ENCODE measurements around the gene DENND5A. TPM values are rescaled to one million over a fixed set of nuclear protein-coding genes. Genes with fewer than 3 reads are reported as not detected.

The DENND5A gene
- total RNA-seq, 4 donors from 2014 or later, result 79.2 to 151 (median 96.2) TPM

- Histone ChIP-seq H3K4me3 (no peak overlapping the region), H3K36me3 (peaks cover 0 to 35% of the 10 kb centered on the region in 2 donors), H3K27me3 (no peaks in the 10 kb centered on the region), H3K27ac (no peak overlapping the region), H3K9me3 (no peaks in the 10 kb centered on the region), H3K4me1 (no peaks in the 10 kb centered on the region)
- WGBS, 2 donors (ENCODE audit: low coverage in 1 of 2), result 47 to 68% methylated on average over 3 to 4 of the region's 4 CpGs
- no peak for TF ChIP-seq POLR2A (IDR thresholded peaks at IDR 0.05)
- no peak for TF ChIP-seq POLR2AphosphoS5 (IDR thresholded peaks at IDR 0.05)
- TF ChIP-seq EP300 (IDR thresholded peaks at IDR 0.05), result no peak
- TF ChIP-seq CTCF (IDR thresholded peaks at IDR 0.05), result no peak
- ATAC-seq, result no peak
Measured at GRCh38 chr11:9280655-9281301, 15.6 kb upstream of the DENND5A start.

- Histone ChIP-seq H3K4me1 (peaks cover 0 to 11% (median 0%) of the 10 kb centered on the region in 3 donors), H3K9me3 (no peaks in the 10 kb centered on the region), H3K27ac (no peak overlapping the region), H3K27me3 (no peaks in the 10 kb centered on the region), H3K36me3 (peaks cover 0 to 24% of the 10 kb centered on the region in 2 donors), H3K4me3 (no peak overlapping the region)
- TF ChIP-seq POLR2AphosphoS5 (IDR thresholded peaks at IDR 0.05), result no peak
- TF ChIP-seq EP300 (IDR thresholded peaks at IDR 0.05), result no peak
- no peak for TF ChIP-seq POLR2A (IDR thresholded peaks at IDR 0.05)
- 62 to 100% methylated on average over 1 to 2 of the region's 8 CpGs for WGBS, 2 donors (ENCODE audit: low coverage in 1 of 2)
- no peak for ATAC-seq
Measured at GRCh38 chr11:9277176-9277575, 12.0 kb upstream of the DENND5A start.

DNA sequence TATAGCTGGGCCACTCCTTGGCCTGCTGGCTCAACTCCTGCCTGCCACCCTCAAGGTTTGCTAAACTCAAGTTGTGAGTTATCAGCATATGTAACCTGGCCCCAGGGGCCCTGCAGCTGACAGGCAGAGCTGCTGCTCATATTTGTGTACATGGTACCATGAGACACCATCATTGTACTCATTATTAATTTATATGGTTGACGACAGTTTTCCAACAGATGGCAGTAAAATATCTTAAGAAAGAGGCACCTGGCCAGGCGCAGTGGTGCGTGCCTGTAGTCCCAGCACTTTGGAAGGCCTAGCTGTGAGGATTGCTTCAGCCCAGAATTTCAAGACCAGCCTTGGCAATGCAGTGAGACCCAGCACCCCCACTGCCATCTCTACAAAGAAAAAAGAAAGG, 11.4 kb upstream of the DENND5A start:
- no peak overlapping the region for H3K4me3 ChIP-seq
- H3K4me1 ChIP-seq, result peaks cover 0 to 11% (median 0%) of the 10 kb centered on the region in 3 donors
- ATAC-seq, result no peak
- TF ChIP-seq CTCF (IDR thresholded peaks at IDR 0.05) (no peak), EP300 (IDR thresholded peaks at IDR 0.05) (no peak), POLR2AphosphoS5 (IDR thresholded peaks at IDR 0.05) (no peak), POLR2A (IDR thresholded peaks at IDR 0.05) (no peak)
- no peaks in the 10 kb centered on the region for H3K9me3 ChIP-seq
- H3K27ac ChIP-seq, result no peak overlapping the region
- H3K36me3 ChIP-seq, result peaks cover 0 to 18% of the 10 kb centered on the region in 2 donors
- no peaks in the 10 kb centered on the region for H3K27me3 ChIP-seq
- WGBS, 2 donors (ENCODE audit: low coverage in 1 of 2), result 90 to 100% methylated on average over 1 to 3 of the region's 3 CpGs

- no peaks in the 10 kb centered on the region for H3K27me3 ChIP-seq
- no peak for TF ChIP-seq CTCF (IDR thresholded peaks at IDR 0.05)
- no peak for TF ChIP-seq EP300 (IDR thresholded peaks at IDR 0.05)
- TF ChIP-seq POLR2A (IDR thresholded peaks at IDR 0.05), result no peak
- H3K9me3 ChIP-seq, result no peaks in the 10 kb centered on the region
- H3K36me3 ChIP-seq, result peaks cover 0 to 7% of the 10 kb centered on the region in 2 donors
- H3K4me3 ChIP-seq, result no peak overlapping the region
- peaks cover 0 to 11% (median 0%) of the 10 kb centered on the region in 3 donors for H3K4me1 ChIP-seq
- no peak overlapping the region for H3K27ac ChIP-seq
- no peak for ATAC-seq
- 57 to 63% methylated on average over 7 of the region's 8 CpGs for WGBS, 2 donors (ENCODE audit: low coverage in 1 of 2)
Measured at GRCh38 chr11:9274499-9275258, 9.5 kb upstream of the DENND5A start.

DNA sequence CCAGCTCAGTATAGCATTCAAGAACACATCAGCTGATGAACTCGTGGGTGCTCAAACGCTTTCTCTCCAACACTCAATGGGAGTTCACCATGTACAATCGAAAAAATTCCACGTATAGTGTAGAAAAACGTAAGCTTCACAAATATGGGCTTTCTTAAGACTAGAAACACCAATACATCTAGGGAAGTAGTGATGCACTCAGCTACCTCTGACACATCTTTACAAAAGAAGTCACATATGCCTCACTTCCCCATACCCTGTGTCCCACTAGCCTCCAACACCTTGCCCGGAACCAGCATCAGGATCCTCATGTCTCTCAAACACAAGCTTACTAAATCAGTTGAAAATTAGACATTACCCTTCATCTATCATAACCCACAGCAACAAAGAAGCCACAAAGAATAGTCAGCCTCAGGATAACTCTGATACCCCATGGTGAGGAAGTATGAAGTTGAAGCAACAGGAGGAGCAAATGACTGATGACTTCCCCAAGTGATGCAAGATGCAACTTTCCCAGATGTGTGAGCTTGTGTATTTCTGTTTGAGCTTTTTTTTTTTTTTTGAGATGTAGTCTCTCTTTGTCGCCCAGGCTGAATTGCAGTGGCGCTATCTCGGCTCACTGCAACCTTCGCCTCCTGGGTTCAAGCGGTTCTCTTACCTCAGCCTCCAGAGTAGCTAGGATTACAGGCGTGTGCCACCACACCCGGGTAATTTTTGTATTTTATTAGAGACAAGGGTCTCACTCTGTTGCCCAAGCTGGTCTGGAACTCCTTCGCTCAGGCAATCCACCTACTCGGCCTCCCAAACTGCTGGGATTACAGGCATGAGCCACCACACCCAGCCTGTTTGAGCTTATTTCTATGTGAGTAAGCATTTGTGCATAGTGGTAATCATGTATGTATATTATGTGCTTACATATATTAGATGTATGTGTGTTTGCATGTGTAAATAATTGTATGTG, 8.5 kb upstream of the DENND5A start:
- H3K4me1 ChIP-seq, result peaks cover 0 to 11% (median 0%) of the 10 kb centered on the region in 3 donors
- peaks cover 0 to 7% of the 10 kb centered on the region in 2 donors for H3K36me3 ChIP-seq
- H3K4me3 ChIP-seq, result no peak overlapping the region
- no peaks in the 10 kb centered on the region for H3K27me3 ChIP-seq
- WGBS, 2 donors (ENCODE audit: low coverage in 1 of 2), result 92 to 98% methylated on average over 6 to 12 of the region's 15 CpGs
- TF ChIP-seq POLR2A (IDR thresholded peaks at IDR 0.05) (no peak), POLR2AphosphoS5 (IDR thresholded peaks at IDR 0.05) (no peak)
- no peak overlapping the region for H3K27ac ChIP-seq
- no peaks in the 10 kb centered on the region for H3K9me3 ChIP-seq
- no peak for ATAC-seq
